Astrocyte (in vitro differentiated cells and primary cell): Measurements from ENCODE around the gene SOX2. TPM values are rescaled to one million over a fixed set of nuclear protein-coding genes. Genes with fewer than 3 reads are reported as not detected.
A peak's percentile ranks its signal among the peaks of the same experiment; 100 is the strongest.

Source experiments
- DNase-seq: peaks from one replicate; pipeline ENCODE4 v3.0.0-alpha.2; 2010; ENCODE audit warnings: low read depth
- FAIRE-seq: peaks from 2 replicates; lab custom pipeline; 2011; peaks lifted over from hg19 to GRCh38; lab: Jason Lieb, UNC
- H2AFZ ChIP-seq: 2 replicates; pipeline ENCODE4 v1.6.0; 2012; ENCODE audit warnings: low read depth, low read length, inconsistent platforms
- H3K27ac ChIP-seq: 2 replicates; pipeline ENCODE4 v1.5.1; 2011; ENCODE audit warnings: low read depth, low read length, inconsistent platforms
- H3K27me3 ChIP-seq: 2 replicates; pipeline ENCODE4 v1.6.0; 2011; ENCODE audit warnings: low read length, inconsistent platforms; ENCODE audit not compliant: insufficient read depth
- H3K36me3 ChIP-seq: 2 replicates; pipeline ENCODE4 v1.5.1; 2011; ENCODE audit warnings: low read length, inconsistent platforms; ENCODE audit not compliant: insufficient read depth
- H3K4me1 ChIP-seq: 2 replicates; pipeline ENCODE4 v1.5.1; 2011; ENCODE audit warnings: low read length, inconsistent platforms; ENCODE audit not compliant: insufficient read depth
- H3K4me2 ChIP-seq: 2 replicates; pipeline ENCODE4 v1.6.0; 2012; ENCODE audit warnings: low read length, inconsistent platforms
- H3K4me3 ChIP-seq: 2 replicates; pipeline ENCODE4 v1.5.1; 2011; ENCODE audit warnings: low read depth, mild to moderate bottlenecking, low read length, inconsistent platforms; ENCODE audit not compliant: insufficient read depth
- H3K79me2 ChIP-seq: 2 replicates; pipeline ENCODE4 v1.6.0; 2012; ENCODE audit warnings: mild to moderate bottlenecking, low read length, inconsistent platforms; ENCODE audit not compliant: insufficient read depth
- H3K9ac ChIP-seq: 2 replicates; pipeline ENCODE4 v1.6.0; 2012; ENCODE audit warnings: mild to moderate bottlenecking, low read length, inconsistent platforms
- H3K9me3 ChIP-seq: 2 replicates; pipeline ENCODE4 v1.5.1; 2012; ENCODE audit warnings: low read depth, mild to moderate bottlenecking, low read length, inconsistent platforms; ENCODE audit not compliant: insufficient read depth
- H4K20me1 ChIP-seq: 2 replicates; pipeline ENCODE4 v1.6.0; 2012; ENCODE audit warnings: low read length, inconsistent platforms; ENCODE audit not compliant: insufficient read depth
- H3K27ac Mint-ChIP-seq: one replicate; pipeline ENCODE4 v1.8.0; 2021; ENCODE audit warnings: mild to moderate bottlenecking, mixed read lengths; ENCODE audit not compliant: unreplicated experiment
- H3K27me3 Mint-ChIP-seq: one replicate; pipeline ENCODE4 v1.8.0; 2021; ENCODE audit warnings: low read depth, mixed read lengths; ENCODE audit not compliant: unreplicated experiment
- H3K36me3 Mint-ChIP-seq: one replicate; pipeline ENCODE4 v1.8.0; 2021; ENCODE audit warnings: low read depth, mixed read lengths; ENCODE audit not compliant: unreplicated experiment
- H3K4me1 Mint-ChIP-seq: one replicate; pipeline ENCODE4 v1.8.0; 2021; ENCODE audit warnings: low read depth, mixed read lengths; ENCODE audit not compliant: unreplicated experiment
- H3K4me3 Mint-ChIP-seq: one replicate; pipeline ENCODE4 v1.8.0; 2021; ENCODE audit warnings: mild to moderate bottlenecking, moderate library complexity, mixed read lengths; ENCODE audit not compliant: unreplicated experiment
- H3K9me3 Mint-ChIP-seq: one replicate; pipeline ENCODE4 v1.8.0; 2021; ENCODE audit warnings: mild to moderate bottlenecking, mixed read lengths; ENCODE audit not compliant: unreplicated experiment
- CTCF ChIP-seq: IDR thresholded peaks from 2 replicates; pipeline ENCODE4 v1.5.1; 2011; ENCODE audit warnings: low read depth, mild to moderate bottlenecking, inconsistent platforms, low read length, moderate library complexity; ENCODE audit not compliant: insufficient read depth
- EZH2 ChIP-seq: IDR thresholded peaks from 2 replicates; pipeline ENCODE4 v1.6.1; 2012; ENCODE audit warnings: mild to moderate bottlenecking, low read length, inconsistent platforms; ENCODE audit not compliant: insufficient read depth
- total RNA-seq: library from RNA; stranded (reverse); gene quantifications from 2 replicates; pipeline ENCODE4 v1.2.1, GENCODE V29; 2021

The SOX2 gene
- total RNA-seq, 1 donor from 2014 or later: 6.5 TPM

- H3K9ac ChIP-seq: peak overlapping the region; percentile 62
- peak overlapping the region; percentile 27 for H3K27ac ChIP-seq
- no peak for TF ChIP-seq CTCF
- TF ChIP-seq EZH2: peak; percentile 32
- peak overlapping the region; percentile 93 for H3K4me2 ChIP-seq
- H3K79me2 ChIP-seq: peaks cover 30% of the 10 kb centered on the region
- H4K20me1 ChIP-seq: no peaks in the 10 kb centered on the region
- H3K4me1 ChIP-seq: peaks cover 15% of the 10 kb centered on the region
- H3K4me3 ChIP-seq: peak overlapping the region; percentile 68
- no peak for FAIRE-seq
- peaks cover 13% of the 10 kb centered on the region for H3K4me1 Mint-ChIP-seq
- H3K9me3 Mint-ChIP-seq: no peaks in the 10 kb centered on the region
- no peaks in the 10 kb centered on the region for H3K36me3 ChIP-seq
- peaks cover 45% of the 10 kb centered on the region for H3K27me3 ChIP-seq
- H3K27ac Mint-ChIP-seq: no peak overlapping the region
- no peak overlapping the region for H3K4me3 Mint-ChIP-seq
- no peaks in the 10 kb centered on the region for H3K36me3 Mint-ChIP-seq
- no peaks in the 10 kb centered on the region for H3K9me3 ChIP-seq
- H2AFZ ChIP-seq: peak overlapping the region; percentile 66
- peak; percentile 52 for DNase-seq
- no peaks in the 10 kb centered on the region for H3K27me3 Mint-ChIP-seq
Measured at GRCh38 chr3:181710345-181711291, 1.1 kb upstream of the SOX2 start.

- H3K4me3 Mint-ChIP-seq: peak overlapping the region; percentile 87
- Histone ChIP-seq H3K9me3 (no peaks in the 10 kb centered on the region), H3K4me1 (peaks cover 15% of the 10 kb centered on the region), H3K4me2 (peak overlapping the region; percentile 93), H4K20me1 (no peaks in the 10 kb centered on the region), H3K79me2 (peaks cover 44% of the 10 kb centered on the region), H2AFZ (peak overlapping the region; percentile 78), H3K9ac (peak overlapping the region; percentile 78), H3K27ac (peak overlapping the region; percentile 21), H3K4me3 (peak overlapping the region; percentile 68), H3K27me3 (peaks cover 44% of the 10 kb centered on the region), H3K36me3 (no peaks in the 10 kb centered on the region)
- no peaks in the 10 kb centered on the region for H3K36me3 Mint-ChIP-seq
- H3K27me3 Mint-ChIP-seq: no peaks in the 10 kb centered on the region
- H3K4me1 Mint-ChIP-seq: peaks cover 17% of the 10 kb centered on the region
- H3K27ac Mint-ChIP-seq: peak overlapping the region; percentile 94
- FAIRE-seq (no peak), DNase-seq (no peak)
- H3K9me3 Mint-ChIP-seq: no peaks in the 10 kb centered on the region
- TF ChIP-seq EZH2: no peak
- TF ChIP-seq CTCF: no peak
Measured at GRCh38 chr3:181712226-181712552, 464 bp downstream of the SOX2 start.
